A549 (cell line): Measurements from ENCODE around the gene HSPB2. TPM values are rescaled to one million over a fixed set of nuclear protein-coding genes. Genes with fewer than 3 reads are reported as not detected.
A peak's percentile ranks its signal among the peaks of the same experiment; 100 is the strongest.

Experiments used
- ATAC-seq, 2 experiments: fragments of 200-7000 bp in 1 of 2; fragments of >200 bp in 1 of 2; cut with Nextera tagmentation in 1 of 2; cut with Tn5 transposase in 1 of 2; 3 replicates each; pipeline versions ENCODE4 v1.8.0 to v1.9.1; 2018 to 2020; ENCODE audit warnings: mild to moderate bottlenecking in 1 of 2, moderate library complexity in 1 of 2
- CTCF ChIA-PET: fragments of 300-600 bp; sonication (Branson Sonifier 250); formaldehyde crosslinking; extraction: SDS; loops from one replicate; lab custom pipeline; 2021; ENCODE audit warnings: antibody characterized with exemption, inconsistent platforms; lab: Yijun Ruan, JAX
- POLR2A ChIA-PET: fragments of 350-600 bp; formaldehyde crosslinking; extraction: SDS; loops from one replicate; lab custom pipeline; 2021; ENCODE audit warnings: antibody characterized with exemption, inconsistent platforms; lab: Yijun Ruan, JAX
- DNase-seq, 2 experiments: peaks; one replicate each; pipeline versions ENCODE4 v3.0.0 to v3.0.0-alpha.2; 2011 to 2016; ENCODE audit warnings: low read depth in 1 of 2, low spot score in 1 of 2
- FAIRE-seq: peaks from 2 replicates; lab custom pipeline; 2011; peaks lifted over from hg19 to GRCh38; lab: Jason Lieb, UNC
- H3K27ac ChIP-seq, 2 experiments: fragments of >200 bp; sonication (Bioruptor Twin); formaldehyde crosslinking; 3 replicates each; pipeline ENCODE4 v1.5.1; 2016 to 2017
- H3K4me1 ChIP-seq: fragments of >200 bp; sonication (Bioruptor Twin); formaldehyde crosslinking; 3 replicates; pipeline ENCODE4 v1.6.1; 2016
- H3K4me2 ChIP-seq: fragments of >200 bp; sonication (Bioruptor Twin); formaldehyde crosslinking; 3 replicates; pipeline ENCODE4 v1.6.1; 2016
- H3K4me3 ChIP-seq: fragments of >200 bp; sonication (Bioruptor Twin); formaldehyde crosslinking; 3 replicates; pipeline ENCODE4 v1.5.1; 2016
- H3K9me3 ChIP-seq: fragments of >200 bp; sonication (Bioruptor Twin); formaldehyde crosslinking; 3 replicates; pipeline ENCODE4 v1.6.1; 2016
- BHLHE40 ChIP-seq: IDR thresholded peaks from 2 replicates; pipeline ENCODE4 v1.6.1; 2012; ENCODE audit warnings: low read depth, low read length, inconsistent platforms
- CEBPB ChIP-seq, 2 experiments: fragments of >200 bp in 1 of 2; sonication (Bioruptor Twin) in 1 of 2; formaldehyde crosslinking in 1 of 2; IDR thresholded peaks; 2 replicates each; pipeline ENCODE4 v1.6.1; 2012 to 2016
- EP300 ChIP-seq, 2 experiments: fragments of >200 bp; sonication (Bioruptor Twin); formaldehyde crosslinking; IDR thresholded peaks; 2 replicates in 1 of 2; 3 replicates in 1 of 2; pipeline ENCODE4 v1.6.1; 2016 to 2017
- FOSL2 ChIP-seq, 2 experiments: fragments of 450-650 bp in 1 of 2; fragments of >200 bp in 1 of 2; sonication (Bioruptor Twin) in 1 of 2; formaldehyde crosslinking; IDR thresholded peaks; 2 replicates each; pipeline versions ENCODE4 v1.5.0 to v1.6.1; 2016 to 2020; ENCODE audit warnings: mild to moderate bottlenecking in 1 of 2, moderate library complexity in 1 of 2
- GATA3 ChIP-seq: IDR thresholded peaks from 2 replicates; pipeline ENCODE4 v1.6.1; 2012; ENCODE audit warnings: borderline replicate concordance
- JUNB ChIP-seq: fragments of >200 bp; sonication (Bioruptor Twin); formaldehyde crosslinking; IDR thresholded peaks from 2 replicates; pipeline ENCODE4 v1.6.1; 2016
- MYC ChIP-seq: IDR thresholded peaks from 2 replicates; pipeline ENCODE4 v1.6.1; 2012; ENCODE audit warnings: mild to moderate bottlenecking, inconsistent platforms, low read length, improper control_type of control experiment, borderline replicate concordance
- NR3C1 ChIP-seq: fragments of >200 bp; sonication (Bioruptor Twin); formaldehyde crosslinking; IDR thresholded peaks from 3 replicates; pipeline ENCODE4 v1.6.1; 2017
- POLR2AphosphoS2 ChIP-seq: conservative IDR thresholded peaks from 2 replicates; pipeline ENCODE4 v1.6.1; 2012; ENCODE audit warnings: low read length, improper control_type of control experiment, inconsistent platforms
- RNF2 ChIP-seq: fragments of 200-600 bp; sonication (generic); IDR thresholded peaks from 2 replicates; pipeline ENCODE4 v1.6.1; 2016; ENCODE audit warnings: low read depth, mild to moderate bottlenecking, antibody characterized with exemption, moderate library complexity, borderline replicate concordance
- TP53 ChIP-seq: fragments of 250-450 bp; sonication (Bioruptor Pico); IDR thresholded peaks from 2 replicates; pipeline ENCODE4 v1.5.0; 2021; ENCODE audit warnings: mild to moderate bottlenecking, moderate library complexity
- WGBS: methylation state at CpG from one replicate; pipeline ENCODE4 v1.1.6; 2017; ENCODE audit errors: missing lambda C conversion rate; 5-methylcytosine and 5-hydroxymethylcytosine counted together
- polyA plus RNA-seq, 4 experiments: library from polyadenylated mRNA; depleted of rRNA in 3 of 4; stranded (reverse); fragments of >200 nt; fragmentation: RNase III in 1 of 4; extraction: RNeasy Plus Mini Kit Qiagen cat#74134 plus additional on column Dnase treatment in 1 of 4; gene quantifications; 2 replicates in 3 of 4; 3 replicates in 1 of 4; pipeline ENCODE4 v1.2.3, GENCODE V29; 2011 to 2017
- TF ChIP-seq, protein P1 (sequence below): fragments of >200 bp; sonication (Bioruptor Twin); formaldehyde crosslinking; IDR thresholded peaks from 2 replicates; pipeline ENCODE4 v1.6.1; 2016
- TF ChIP-seq, protein P2 (sequence below): fragments of >200 bp; sonication (Bioruptor Twin); formaldehyde crosslinking; IDR thresholded peaks from 3 replicates; pipeline ENCODE4 v1.5.1; 2016
- TF ChIP-seq, protein P3 (sequence below): fragments of 250-450 bp; sonication (Bioruptor Pico); IDR thresholded peaks from 2 replicates; pipeline ENCODE4 v1.5.0; 2021; ENCODE audit warnings: mild to moderate bottlenecking, moderate library complexity, borderline replicate concordance
- TF ChIP-seq, protein P4 (sequence below): fragments of >200 bp; sonication (Bioruptor Twin); formaldehyde crosslinking; IDR thresholded peaks from 3 replicates; pipeline ENCODE4 v1.6.1; 2016
- TF ChIP-seq, protein P5 (sequence below): fragments of 250-450 bp; sonication (Bioruptor Pico); IDR thresholded peaks from 2 replicates; pipeline ENCODE4 v1.5.0; 2020; ENCODE audit warnings: low read depth, mild to moderate bottlenecking, moderate library complexity

HSPB2 gene
- polyA plus RNA-seq, 2 of the 4 experiments (the other 2 are of a cell fraction), result not detected

DNA sequence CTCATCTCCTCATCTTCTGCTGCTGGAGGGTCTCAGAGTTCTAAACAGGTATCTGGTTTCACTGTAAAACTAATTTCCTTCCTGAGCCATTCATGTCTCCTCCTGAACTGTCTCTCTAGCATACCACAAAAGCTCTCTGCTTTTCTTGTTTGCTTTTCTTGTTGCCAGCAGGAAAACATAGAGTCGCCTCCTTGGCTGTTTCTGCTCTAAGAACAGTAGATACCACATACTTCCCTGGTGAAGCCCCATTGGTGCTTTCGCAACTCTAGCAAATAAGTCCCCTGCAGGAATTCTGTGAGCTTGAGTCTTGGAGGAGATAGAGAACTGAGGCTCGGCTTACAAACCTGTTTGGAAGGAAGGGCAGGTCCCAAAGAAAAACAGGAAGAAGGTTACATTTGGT lies 31.6 kb downstream of the HSPB2 start:
- no peaks in the 10 kb centered on the region for H3K9me3 ChIP-seq
- WGBS, result 39% methylated on average over 3 of the region's 3 CpGs
- DNase-seq (peak in 1 of 2 experiments; percentile 53), FAIRE-seq (no peak), ATAC-seq (peak; percentile 57 to 70; a peak in 5 of 6 replicates)
- H3K4me1 ChIP-seq, result peaks cover 59% of the 10 kb centered on the region
- H3K4me3 ChIP-seq, result no peak overlapping the region
- TF ChIP-seq, protein P1, sequence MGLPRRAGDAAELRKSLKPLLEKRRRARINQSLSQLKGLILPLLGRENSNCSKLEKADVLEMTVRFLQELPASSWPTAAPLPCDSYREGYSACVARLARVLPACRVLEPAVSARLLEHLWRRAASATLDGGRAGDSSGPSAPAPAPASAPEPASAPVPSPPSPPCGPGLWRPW, result no peak
- TF ChIP-seq CEBPB (IDR thresholded peaks at IDR 0.05), result peak; percentile 61 to 69; a peak in 3 of 4 replicates
- TF ChIP-seq, protein P2, sequence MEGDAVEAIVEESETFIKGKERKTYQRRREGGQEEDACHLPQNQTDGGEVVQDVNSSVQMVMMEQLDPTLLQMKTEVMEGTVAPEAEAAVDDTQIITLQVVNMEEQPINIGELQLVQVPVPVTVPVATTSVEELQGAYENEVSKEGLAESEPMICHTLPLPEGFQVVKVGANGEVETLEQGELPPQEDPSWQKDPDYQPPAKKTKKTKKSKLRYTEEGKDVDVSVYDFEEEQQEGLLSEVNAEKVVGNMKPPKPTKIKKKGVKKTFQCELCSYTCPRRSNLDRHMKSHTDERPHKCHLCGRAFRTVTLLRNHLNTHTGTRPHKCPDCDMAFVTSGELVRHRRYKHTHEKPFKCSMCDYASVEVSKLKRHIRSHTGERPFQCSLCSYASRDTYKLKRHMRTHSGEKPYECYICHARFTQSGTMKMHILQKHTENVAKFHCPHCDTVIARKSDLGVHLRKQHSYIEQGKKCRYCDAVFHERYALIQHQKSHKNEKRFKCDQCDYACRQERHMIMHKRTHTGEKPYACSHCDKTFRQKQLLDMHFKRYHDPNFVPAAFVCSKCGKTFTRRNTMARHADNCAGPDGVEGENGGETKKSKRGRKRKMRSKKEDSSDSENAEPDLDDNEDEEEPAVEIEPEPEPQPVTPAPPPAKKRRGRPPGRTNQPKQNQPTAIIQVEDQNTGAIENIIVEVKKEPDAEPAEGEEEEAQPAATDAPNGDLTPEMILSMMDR, result no peak
- TF ChIP-seq, protein P3, sequence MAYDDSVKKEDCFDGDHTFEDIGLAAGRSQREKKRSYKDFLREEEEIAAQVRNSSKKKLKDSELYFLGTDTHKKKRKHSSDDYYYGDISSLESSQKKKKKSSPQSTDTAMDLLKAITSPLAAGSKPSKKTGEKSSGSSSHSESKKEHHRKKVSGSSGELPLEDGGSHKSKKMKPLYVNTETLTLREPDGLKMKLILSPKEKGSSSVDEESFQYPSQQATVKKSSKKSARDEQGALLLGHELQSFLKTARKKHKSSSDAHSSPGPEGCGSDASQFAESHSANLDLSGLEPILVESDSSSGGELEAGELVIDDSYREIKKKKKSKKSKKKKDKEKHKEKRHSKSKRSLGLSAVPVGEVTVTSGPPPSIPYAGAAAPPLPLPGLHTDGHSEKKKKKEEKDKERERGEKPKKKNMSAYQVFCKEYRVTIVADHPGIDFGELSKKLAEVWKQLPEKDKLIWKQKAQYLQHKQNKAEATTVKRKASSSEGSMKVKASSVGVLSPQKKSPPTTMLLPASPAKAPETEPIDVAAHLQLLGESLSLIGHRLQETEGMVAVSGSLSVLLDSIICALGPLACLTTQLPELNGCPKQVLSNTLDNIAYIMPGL, result no peak
- no peak for TF ChIP-seq MYC
- TF ChIP-seq RNF2, result no peak
- ChIA-PET CTCF (interaction anchor here (1.4 to 4.7 kb wide), 6 partner anchors 9 to 38 kb away, joined by 4 to 31 read pairs (median 8); no protein-coding TSS in a partner anchor), POLR2A (interaction anchor here (1.2 to 2.1 kb wide), 2 partner anchors 11 to 18 kb away, joined by 3 to 9 read pairs; no protein-coding TSS in a partner anchor)
- peak overlapping the region; percentile 81 for H3K4me2 ChIP-seq
- peak overlapping the region; percentile 83 to 85 for H3K27ac ChIP-seq

DNA sequence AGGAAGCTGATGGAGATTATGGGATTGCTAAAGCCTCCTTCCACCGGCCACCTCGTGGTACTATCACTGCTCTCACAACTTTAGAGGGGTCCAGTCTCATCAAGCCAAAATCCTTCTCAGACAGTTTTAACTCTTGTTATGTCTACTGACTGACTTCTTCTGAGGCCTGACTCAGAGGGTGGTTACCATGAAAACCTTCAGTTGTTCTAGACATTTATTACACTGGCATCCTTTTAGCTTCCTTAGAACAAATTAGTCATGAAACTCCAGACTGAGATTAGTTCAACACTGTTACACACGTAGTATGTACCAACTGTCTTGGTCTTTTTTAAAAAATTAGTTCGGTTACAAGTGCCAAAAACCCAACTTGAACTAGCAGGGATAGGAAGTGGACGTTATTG lies 32.1 kb downstream of the HSPB2 start:
- DNase-seq, result peak in 1 of 2 experiments; percentile 57
- TF ChIP-seq EP300 (IDR thresholded peaks at IDR 0.05) (0 out of 5 replicates have a peak, but pooled peaks of 1 of the 2 experiments have one; percentile 16), GATA3 (no peak), JUNB (0 out of 2 replicates have a peak, but pooled peaks have one; percentile 36), FOSL2 (IDR thresholded peaks at IDR 0.05) (no peak), FOSL2 (CRISPR knock-in tag; IDR thresholded peaks at IDR 0.05) (peak; percentile 52), NR3C1 (no peak), POLR2AphosphoS2 (no peak), BHLHE40 (no peak), TP53 (CRISPR knock-in tag) (no peak)
- TF ChIP-seq, protein P4, sequence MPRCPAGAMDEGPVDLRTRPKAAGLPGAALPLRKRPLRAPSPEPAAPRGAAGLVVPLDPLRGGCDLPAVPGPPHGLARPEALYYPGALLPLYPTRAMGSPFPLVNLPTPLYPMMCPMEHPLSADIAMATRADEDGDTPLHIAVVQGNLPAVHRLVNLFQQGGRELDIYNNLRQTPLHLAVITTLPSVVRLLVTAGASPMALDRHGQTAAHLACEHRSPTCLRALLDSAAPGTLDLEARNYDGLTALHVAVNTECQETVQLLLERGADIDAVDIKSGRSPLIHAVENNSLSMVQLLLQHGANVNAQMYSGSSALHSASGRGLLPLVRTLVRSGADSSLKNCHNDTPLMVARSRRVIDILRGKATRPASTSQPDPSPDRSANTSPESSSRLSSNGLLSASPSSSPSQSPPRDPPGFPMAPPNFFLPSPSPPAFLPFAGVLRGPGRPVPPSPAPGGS, result no peak
- TF ChIP-seq, protein P5, sequence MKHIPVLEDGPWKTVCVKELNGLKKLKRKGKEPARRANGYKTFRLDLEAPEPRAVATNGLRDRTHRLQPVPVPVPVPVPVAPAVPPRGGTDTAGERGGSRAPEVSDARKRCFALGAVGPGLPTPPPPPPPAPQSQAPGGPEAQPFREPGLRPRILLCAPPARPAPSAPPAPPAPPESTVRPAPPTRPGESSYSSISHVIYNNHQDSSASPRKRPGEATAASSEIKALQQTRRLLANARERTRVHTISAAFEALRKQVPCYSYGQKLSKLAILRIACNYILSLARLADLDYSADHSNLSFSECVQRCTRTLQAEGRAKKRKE, result no peak
- TF ChIP-seq, protein P1, result no peak
- TF ChIP-seq, all 56 proteins: peak for 3
- 11% methylated on average over 5 of the region's 5 CpGs for WGBS
- Histone ChIP-seq H3K27ac (peak overlapping the region; percentile 83 to 85), H3K4me2 (peak overlapping the region; percentile 81), H3K4me1 (peaks cover 54% of the 10 kb centered on the region), H3K4me3 (no peak overlapping the region), H3K9me3 (no peaks in the 10 kb centered on the region)
- ChIA-PET CTCF (interaction anchor here (0.9 to 4.7 kb wide), 8 partner anchors 10 to 169 kb away, joined by 3 to 31 read pairs (median 6); no protein-coding TSS in a partner anchor), POLR2A (interaction anchor here (1.2 to 2.1 kb wide), 2 partner anchors 10 to 18 kb away, joined by 3 to 9 read pairs; no protein-coding TSS in a partner anchor)
- FAIRE-seq (no peak), ATAC-seq (peak; percentile 72 to 76)
